SH-SY5Y (cell line): ENCODE measurements around the gene CSF1R.

Experiments
- GATA2 ChIP-seq: IDR thresholded peaks from 2 replicates; pipeline ENCODE4 v1.6.1; 2011; ENCODE audit warnings: mild to moderate bottlenecking, low read depth, low read length
- GATA3 ChIP-seq: IDR thresholded peaks from 2 replicates; pipeline ENCODE4 v1.6.1; 2011; ENCODE audit warnings: low read depth, mild to moderate bottlenecking, low read length, moderate library complexity

DNA sequence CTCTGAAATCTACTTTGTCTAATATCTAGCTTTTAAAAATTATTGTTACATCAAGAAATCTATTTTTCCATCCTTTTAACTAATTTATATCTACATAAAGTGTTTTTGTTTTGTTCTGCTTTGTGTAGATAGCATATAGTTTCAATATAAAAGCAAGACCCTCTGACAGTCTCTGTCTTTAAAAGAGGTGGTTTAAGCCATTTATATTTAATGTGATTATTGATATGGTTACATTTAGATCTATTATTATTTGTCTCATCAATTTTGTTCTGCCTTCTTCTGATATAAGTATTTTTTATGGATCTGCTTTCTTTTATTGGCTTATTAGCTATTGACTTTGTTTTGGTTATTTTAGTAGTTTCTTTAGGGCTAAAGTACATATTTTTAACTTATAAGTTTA is 69.8 kb downstream of the CSF1R start:
- TF ChIP-seq GATA3, result no peak
- TF ChIP-seq GATA2, result no peak
